Measurements from ENCODE around the gene SORL1.
A peak's percentile ranks its signal among the peaks of the same experiment; 100 is the strongest.

The SORL1 gene

GRCh38 chr11:121456151-121456550 is 4.0 kb downstream of the SORL1 start:
- DNase-seq = no peak

DNA sequence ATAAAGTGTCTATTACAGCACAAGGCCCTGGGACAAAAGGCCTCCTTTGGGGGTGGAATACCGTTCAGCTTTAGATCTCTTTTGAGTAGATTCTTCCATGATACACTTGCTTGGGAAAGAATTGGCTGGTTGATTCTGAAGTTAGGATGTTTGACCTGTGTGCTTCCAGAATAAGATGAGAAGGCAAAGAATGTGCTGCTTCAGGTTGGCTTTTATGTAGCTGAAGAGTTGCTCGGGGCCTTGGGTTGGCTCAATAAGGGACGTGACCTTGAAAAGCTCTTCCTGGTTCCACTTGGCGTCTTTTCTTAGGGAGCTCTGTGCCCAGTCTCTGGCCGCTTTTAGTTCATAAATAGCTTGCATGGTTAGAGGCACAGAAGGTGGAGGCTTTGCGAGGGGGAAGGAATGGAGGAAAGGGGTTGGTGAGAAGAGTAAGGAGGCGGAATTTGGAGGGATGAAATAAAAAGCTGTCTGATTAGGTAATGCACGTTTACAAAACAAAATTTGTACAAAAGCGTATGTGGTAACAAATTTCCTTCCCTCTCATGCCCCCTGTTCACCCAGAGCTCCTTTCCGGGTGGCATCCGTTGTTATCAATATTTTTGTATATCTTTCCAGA is 4.8 kb downstream of the SORL1 start:
- DNase-seq = no peak

DNA sequence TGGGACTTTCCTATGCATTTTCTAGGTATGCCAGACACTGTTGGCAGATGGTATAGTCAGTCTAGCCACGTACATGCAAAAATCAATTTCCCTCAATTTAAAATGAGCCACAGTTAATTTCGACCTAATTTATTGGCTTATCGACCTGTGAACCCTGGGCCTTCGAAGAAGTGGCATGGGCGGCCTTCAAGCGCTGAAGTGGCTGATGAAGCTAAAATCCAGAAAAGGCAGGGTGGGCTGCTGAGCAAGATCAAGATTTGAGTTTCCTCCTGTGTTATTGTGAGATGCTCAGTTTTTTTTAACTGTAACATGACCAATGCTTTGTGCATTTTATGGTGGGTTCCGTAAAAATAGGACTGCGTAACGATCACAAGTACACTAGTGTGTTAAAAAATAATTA is 6.4 kb downstream of the SORL1 start:
- DNase-seq = no peak

GRCh38 chr11:121459413-121460017 is 7.4 kb downstream of the SORL1 start:
- DNase-seq = no peak

DNA sequence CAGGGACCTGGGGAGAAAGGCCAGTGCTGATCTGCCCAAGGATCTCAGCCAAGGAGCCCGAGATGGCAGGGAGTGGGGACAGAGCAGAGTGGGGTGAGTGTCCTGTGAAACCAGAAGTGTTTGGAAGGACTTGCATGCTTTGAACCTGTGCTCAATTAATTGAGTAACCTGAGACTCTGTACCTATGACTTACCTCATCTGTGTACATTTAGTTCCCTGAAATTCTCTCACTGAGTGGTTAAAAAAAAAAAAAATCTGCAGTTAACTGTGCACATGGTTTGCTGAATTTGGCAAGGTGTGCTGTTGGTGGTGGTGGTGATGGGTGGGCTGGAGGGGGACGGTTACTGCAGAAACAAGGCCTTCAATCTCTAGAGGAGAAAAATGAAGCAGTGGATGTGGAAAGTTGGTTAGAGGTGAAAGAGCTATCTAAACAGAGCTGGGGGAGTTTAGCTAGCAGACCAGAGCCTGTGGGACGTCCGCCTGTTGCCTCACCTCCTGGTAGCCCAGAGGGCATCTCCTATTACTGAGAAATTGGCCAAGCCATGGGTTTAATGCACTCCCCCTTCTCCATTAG is 8.9 kb downstream of the SORL1 start:
- DNase-seq = no peak

DNA sequence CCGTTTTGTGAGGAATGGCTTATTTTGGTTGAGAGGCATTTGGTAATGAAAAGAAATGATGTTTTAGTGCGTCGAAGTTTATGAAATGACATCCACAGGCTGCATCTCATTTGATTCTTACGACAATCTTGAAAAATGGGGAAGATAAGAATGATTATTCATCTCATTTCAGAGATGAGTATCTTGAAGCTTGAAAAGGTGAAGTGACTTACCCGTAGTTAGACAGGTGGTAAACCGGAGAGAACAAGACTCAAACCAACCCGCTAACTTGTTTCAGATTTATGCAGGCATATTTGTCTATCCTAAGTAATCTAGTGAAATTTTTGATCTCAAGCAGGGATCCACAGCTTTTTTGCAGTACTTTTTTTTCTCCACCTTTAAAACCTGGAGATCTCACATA is 9.7 kb downstream of the SORL1 start:
- no peak for DNase-seq

GRCh38 chr11:121463689-121464335 is 11.7 kb downstream of the SORL1 start:
- no peak for DNase-seq

DNA sequence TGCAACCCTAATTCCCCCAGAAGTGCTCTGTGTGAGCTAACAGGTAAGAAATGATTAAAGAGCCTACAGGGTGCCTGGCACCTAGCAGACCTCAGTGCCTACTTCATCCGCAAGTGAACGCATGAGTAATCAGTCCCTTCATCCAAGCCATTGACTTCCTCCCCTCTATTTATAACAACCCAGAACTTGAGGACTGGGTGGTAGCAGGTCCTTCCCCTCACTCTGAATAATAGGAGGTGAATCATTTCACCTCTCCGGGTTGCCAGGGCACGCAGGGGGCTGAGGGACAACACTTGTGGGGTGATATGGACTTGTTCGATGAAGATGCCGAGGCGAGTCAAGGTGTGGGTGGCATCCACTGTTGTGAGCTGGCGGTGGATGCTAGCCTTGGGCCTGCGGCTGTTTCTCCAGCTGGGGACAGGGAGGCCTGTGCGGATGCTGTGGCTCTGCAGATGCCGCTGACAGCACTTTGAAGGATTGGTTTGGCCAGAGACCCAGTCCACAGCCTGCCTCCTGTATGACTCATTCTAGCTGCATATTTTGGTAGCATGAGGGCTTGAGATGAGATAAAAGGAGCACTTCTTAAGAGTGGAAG is 12.3 kb downstream of the SORL1 start:
- no peak for DNase-seq

- no peak for DNase-seq
These were observed 13.6 kb downstream of the SORL1 start for GRCh38 chr11:121465709-121466062.

DNA sequence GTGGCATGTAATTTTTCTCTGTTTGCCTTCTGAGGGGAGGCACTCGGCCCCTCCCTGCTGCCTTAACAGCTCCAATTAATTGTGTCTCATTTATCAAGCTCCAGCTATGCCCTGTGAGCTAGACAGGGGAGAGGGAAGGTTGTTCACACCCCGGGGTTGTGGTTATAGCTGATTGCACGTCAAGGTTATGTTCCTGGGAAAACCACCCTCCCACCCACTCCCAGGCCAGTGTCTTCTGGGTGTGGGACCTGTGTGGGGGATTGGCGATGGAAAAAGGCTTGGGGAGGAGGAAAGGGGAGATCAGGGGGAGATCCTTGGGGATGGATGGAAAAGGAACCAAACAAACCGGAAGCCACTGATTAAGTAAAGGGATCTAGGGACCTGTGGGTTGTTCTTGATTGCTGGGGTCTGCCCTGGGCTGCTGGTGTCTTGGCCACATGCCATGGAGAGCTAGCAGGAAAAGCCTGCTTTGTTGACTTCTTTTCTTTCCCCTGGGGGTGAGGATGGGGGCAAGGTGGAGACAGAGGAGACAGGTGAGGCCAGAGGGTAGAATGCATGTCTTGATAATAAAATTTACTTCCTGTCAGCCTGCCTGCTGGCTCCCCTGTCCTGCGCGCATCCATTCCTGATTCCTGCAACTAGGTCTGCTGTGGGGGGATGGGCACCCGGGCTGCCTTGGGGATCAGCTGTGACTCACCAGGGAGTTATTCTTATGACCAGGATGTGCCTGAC is 14.1 kb downstream of the SORL1 start:
- DNase-seq = peak; percentile 51 to 66

GRCh38 chr11:121467471-121467870 is 15.4 kb downstream of the SORL1 start:
- no peak for DNase-seq

GRCh38 chr11:121467965-121468364 is 15.9 kb downstream of the SORL1 start:
- no peak for DNase-seq

GRCh38 chr11:121469910-121470309 is 17.8 kb downstream of the SORL1 start:
- DNase-seq = no peak

DNA sequence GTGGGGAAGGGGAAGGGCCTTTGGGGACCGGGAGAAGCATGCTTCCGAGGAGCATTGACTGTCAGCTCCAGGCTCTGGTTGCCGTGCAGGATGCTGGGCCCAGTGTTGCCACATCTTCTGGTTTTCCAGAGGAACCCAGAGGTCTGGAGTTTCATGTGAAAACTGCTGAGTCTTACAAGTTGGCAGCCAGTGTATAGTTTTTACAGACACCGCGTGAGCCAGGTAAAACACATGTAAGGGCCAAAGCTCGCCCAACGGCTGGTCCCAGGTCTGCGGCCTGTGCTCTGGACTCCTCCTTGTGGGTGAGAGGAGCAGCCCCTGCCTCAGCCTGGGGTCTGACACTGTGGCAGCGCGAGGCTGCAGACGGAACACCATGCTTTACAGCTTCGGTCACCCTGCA is 19.1 kb downstream of the SORL1 start:
- DNase-seq = no peak

- DNase-seq = no peak
These were observed 20.2 kb downstream of the SORL1 start for GRCh38 chr11:121472312-121472711.

DNA sequence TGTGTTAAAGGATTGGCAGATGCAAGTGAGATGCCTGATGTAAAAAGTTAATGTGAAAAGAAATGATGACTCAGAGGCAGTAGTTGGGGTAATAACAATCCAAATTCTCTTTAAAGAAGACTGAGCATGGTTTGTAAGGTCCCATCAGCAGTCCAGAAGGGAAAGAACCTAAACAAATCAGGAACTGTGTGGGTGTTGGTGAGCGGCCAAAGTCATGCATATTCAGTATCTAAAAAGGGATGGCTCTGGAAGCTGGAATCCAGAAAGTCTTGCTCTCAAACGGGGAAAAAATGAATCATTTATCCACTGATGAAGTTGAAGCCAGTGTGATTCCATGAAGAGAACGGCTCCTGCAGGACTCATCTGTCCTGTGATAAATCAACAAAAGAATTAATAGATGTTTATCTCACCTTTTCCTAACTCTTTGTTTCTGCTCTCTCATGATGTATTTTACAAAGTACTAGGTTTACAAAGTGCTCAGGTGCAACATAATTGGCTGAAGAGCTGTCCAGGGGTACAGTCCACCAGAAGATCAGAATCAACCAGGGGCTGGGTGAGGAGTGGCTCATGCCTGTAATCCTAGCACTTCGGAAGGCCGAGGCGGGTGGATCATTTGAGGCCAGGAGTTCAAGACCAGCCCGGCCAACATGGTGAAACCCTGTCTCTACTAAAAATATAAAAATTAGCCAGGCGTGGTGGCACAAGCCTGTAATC is 21.1 kb downstream of the SORL1 start:
- no peak for DNase-seq

GRCh38 chr11:121474680-121475079 is 22.6 kb downstream of the SORL1 start:
- no peak for DNase-seq

GRCh38 chr11:121476379-121477032 is 24.4 kb downstream of the SORL1 start:
- peak in 1 of 2 experiments; percentile 58 for DNase-seq

- DNase-seq = no peak
These were observed 26.2 kb downstream of the SORL1 start for GRCh38 chr11:121478226-121478894.

GRCh38 chr11:121478895-121479697 is 27.0 kb downstream of the SORL1 start:
- DNase-seq = no peak

Data from NCI-H2081 (cell line).